ENCODE measurements around the gene HDAC8.
"Not testable (repeated sequence)": the region's sequence is repeated elsewhere in the genome, so short reads cannot be mapped to it uniquely, and the experiment has no call there.

The HDAC8 gene

GRCh38 chrX:72604112-72604511, 31.5 kb upstream of the HDAC8 start:
- Histone ChIP-seq H3K27me3 (ENCODE audit: low read length) (no peaks in the 10 kb centered on the region), H3K36me3 (ENCODE audit: low read length) (no peaks in the 10 kb centered on the region), H4K20me1 (ENCODE audit: low read depth, low read length) (no peaks in the 10 kb centered on the region), H3K27ac (ENCODE audit: low read depth, low read length) (no peak overlapping the region), H2AFZ (ENCODE audit: low read depth, low read length, severe bottlenecking) (no peak overlapping the region), H3K9ac (ENCODE audit: low read length) (no peak overlapping the region), H3K4me3 (ENCODE audit: insufficient read depth, low read length, poor library complexity, severe bottlenecking) (no peak overlapping the region), H3K4me2 (ENCODE audit: low read depth, low read length, poor library complexity, severe bottlenecking) (no peak overlapping the region), H3K9me3 (ENCODE audit: insufficient read depth, low read length) (no peaks in the 10 kb centered on the region), H3F3A (ENCODE audit: insufficient read depth) (no peaks in the 10 kb centered on the region), H3K79me2 (ENCODE audit: insufficient read depth, low read length) (no peaks in the 10 kb centered on the region), H3K9me2 (replicated peaks; ENCODE audit: insufficient read depth, low read length) (no peaks in the 10 kb centered on the region)
- TF ChIP-seq, protein P1, sequence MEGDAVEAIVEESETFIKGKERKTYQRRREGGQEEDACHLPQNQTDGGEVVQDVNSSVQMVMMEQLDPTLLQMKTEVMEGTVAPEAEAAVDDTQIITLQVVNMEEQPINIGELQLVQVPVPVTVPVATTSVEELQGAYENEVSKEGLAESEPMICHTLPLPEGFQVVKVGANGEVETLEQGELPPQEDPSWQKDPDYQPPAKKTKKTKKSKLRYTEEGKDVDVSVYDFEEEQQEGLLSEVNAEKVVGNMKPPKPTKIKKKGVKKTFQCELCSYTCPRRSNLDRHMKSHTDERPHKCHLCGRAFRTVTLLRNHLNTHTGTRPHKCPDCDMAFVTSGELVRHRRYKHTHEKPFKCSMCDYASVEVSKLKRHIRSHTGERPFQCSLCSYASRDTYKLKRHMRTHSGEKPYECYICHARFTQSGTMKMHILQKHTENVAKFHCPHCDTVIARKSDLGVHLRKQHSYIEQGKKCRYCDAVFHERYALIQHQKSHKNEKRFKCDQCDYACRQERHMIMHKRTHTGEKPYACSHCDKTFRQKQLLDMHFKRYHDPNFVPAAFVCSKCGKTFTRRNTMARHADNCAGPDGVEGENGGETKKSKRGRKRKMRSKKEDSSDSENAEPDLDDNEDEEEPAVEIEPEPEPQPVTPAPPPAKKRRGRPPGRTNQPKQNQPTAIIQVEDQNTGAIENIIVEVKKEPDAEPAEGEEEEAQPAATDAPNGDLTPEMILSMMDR (IDR thresholded peaks at IDR 0.05; ENCODE audit: insufficient read depth, low read length, poor library complexity, severe bottlenecking) = no peak
- TF ChIP-seq EZH2phosphoT487 (conservative IDR thresholded peaks at IDR 0.05; ENCODE audit: low read length) = no peak

DNA sequence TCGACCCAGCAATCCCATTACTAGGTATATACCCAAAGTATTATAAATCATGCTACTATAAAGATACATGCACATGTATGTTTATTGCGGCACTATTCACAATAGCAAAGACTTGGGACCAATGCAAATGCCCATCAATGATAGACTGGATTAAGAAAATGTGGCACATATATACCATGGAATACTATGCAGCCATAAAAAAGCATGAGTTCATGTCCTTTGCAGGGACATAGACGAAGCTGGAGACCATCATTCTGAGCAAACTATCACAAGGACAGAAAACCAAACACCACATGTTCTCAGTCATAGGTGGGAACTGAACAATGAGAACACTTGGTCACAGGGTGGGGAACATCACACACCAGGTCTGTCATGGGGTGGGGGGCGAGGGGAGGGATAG, 18.4 kb upstream of the HDAC8 start:
- H3K4me2 ChIP-seq (ENCODE audit: low read depth, low read length, poor library complexity, severe bottlenecking); H3K9me3 ChIP-seq (ENCODE audit: insufficient read depth, low read length); H3K9ac ChIP-seq (ENCODE audit: low read length); H3K36me3 ChIP-seq (ENCODE audit: low read length); H3K79me2 ChIP-seq (ENCODE audit: insufficient read depth, low read length); H2AFZ ChIP-seq (ENCODE audit: low read depth, low read length, severe bottlenecking); H3K27me3 ChIP-seq (ENCODE audit: low read length); H3K9me2 ChIP-seq (replicated peaks; ENCODE audit: insufficient read depth, low read length); H3K27ac ChIP-seq (ENCODE audit: low read depth, low read length); H4K20me1 ChIP-seq (ENCODE audit: low read depth, low read length); H3K4me3 ChIP-seq (ENCODE audit: insufficient read depth, low read length, poor library complexity, severe bottlenecking); H3F3A ChIP-seq (ENCODE audit: insufficient read depth): not testable (repeated sequence)

- no peak for TF ChIP-seq EZH2phosphoT487 (conservative IDR thresholded peaks at IDR 0.05; ENCODE audit: low read length)
- TF ChIP-seq, protein P1 (IDR thresholded peaks at IDR 0.05; ENCODE audit: insufficient read depth, low read length, poor library complexity, severe bottlenecking) = no peak
- H3K79me2 ChIP-seq (ENCODE audit: insufficient read depth, low read length) = no peaks in the 10 kb centered on the region
- no peak overlapping the region for H3K27ac ChIP-seq (ENCODE audit: low read depth, low read length)
- H3K4me2 ChIP-seq (ENCODE audit: low read depth, low read length, poor library complexity, severe bottlenecking) = no peak overlapping the region
- H3K9me2 ChIP-seq (replicated peaks; ENCODE audit: insufficient read depth, low read length) = no peaks in the 10 kb centered on the region
- H4K20me1 ChIP-seq (ENCODE audit: low read depth, low read length) = no peaks in the 10 kb centered on the region
- H2AFZ ChIP-seq (ENCODE audit: low read depth, low read length, severe bottlenecking) = no peak overlapping the region
- H3K27me3 ChIP-seq (ENCODE audit: low read length) = no peaks in the 10 kb centered on the region
- no peaks in the 10 kb centered on the region for H3K36me3 ChIP-seq (ENCODE audit: low read length)
- no peak overlapping the region for H3K4me3 ChIP-seq (ENCODE audit: insufficient read depth, low read length, poor library complexity, severe bottlenecking)
- no peak overlapping the region for H3K9ac ChIP-seq (ENCODE audit: low read length)
- no peaks in the 10 kb centered on the region for H3K9me3 ChIP-seq (ENCODE audit: insufficient read depth, low read length)
- H3F3A ChIP-seq (ENCODE audit: insufficient read depth) = no peaks in the 10 kb centered on the region
Observed at GRCh38 chrX:72584163-72584562, 11.5 kb upstream of the HDAC8 start.

DNA sequence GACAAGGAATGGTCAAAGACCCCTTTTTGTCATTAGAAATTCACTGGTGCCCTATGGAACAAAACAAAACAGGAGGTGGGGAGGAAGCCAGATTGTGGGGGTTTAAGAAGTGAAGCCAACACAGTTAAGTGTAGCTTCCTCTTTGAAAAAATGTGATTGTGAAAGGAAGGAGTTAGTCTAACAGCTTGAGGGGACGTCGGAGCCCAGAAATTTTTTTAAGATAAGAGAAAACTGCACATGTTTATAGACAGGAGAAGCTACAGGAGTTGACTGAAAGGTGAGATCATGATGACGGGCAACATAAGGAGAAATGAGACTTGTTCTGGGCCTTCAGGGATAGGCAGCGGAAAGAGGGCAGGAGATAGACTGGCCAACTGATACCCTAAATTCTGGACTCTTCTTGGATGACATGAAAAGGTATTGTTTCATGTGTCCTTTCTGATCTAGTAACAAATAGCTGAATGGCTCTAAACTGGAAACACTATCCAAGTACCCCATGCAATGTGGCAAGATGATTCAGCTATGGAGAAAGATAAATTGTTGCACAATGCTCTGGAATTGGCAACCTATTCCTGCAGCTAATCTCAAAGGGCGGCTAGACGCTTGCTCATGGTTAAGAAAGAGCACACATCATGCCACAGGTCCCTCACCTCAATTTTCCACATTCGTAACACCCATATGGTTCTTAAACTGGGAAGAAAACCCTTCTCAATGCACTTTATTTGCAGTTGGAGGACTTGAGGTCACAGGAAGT, 3.7 kb upstream of the HDAC8 start:
- H3K4me3 ChIP-seq (ENCODE audit: insufficient read depth, low read length, poor library complexity, severe bottlenecking) = no peak overlapping the region
- H3K27me3 ChIP-seq (ENCODE audit: low read length) = no peaks in the 10 kb centered on the region
- TF ChIP-seq EZH2phosphoT487 (conservative IDR thresholded peaks at IDR 0.05; ENCODE audit: low read length) = no peak
- TF ChIP-seq, protein P1 (IDR thresholded peaks at IDR 0.05; ENCODE audit: insufficient read depth, low read length, poor library complexity, severe bottlenecking) = no peak
- no peaks in the 10 kb centered on the region for H3F3A ChIP-seq (ENCODE audit: insufficient read depth)
- no peaks in the 10 kb centered on the region for H3K9me3 ChIP-seq (ENCODE audit: insufficient read depth, low read length)
- H3K27ac ChIP-seq (ENCODE audit: low read depth, low read length) = no peak overlapping the region
- H3K36me3 ChIP-seq (ENCODE audit: low read length) = no peaks in the 10 kb centered on the region
- no peaks in the 10 kb centered on the region for H3K9me2 ChIP-seq (replicated peaks; ENCODE audit: insufficient read depth, low read length)
- H3K79me2 ChIP-seq (ENCODE audit: insufficient read depth, low read length) = peaks cover 5% of the 10 kb centered on the region; the same call in 1 of the 2 replicates
- no peak overlapping the region for H3K9ac ChIP-seq (ENCODE audit: low read length)
- H4K20me1 ChIP-seq (ENCODE audit: low read depth, low read length) = no peaks in the 10 kb centered on the region
- H2AFZ ChIP-seq (ENCODE audit: low read depth, low read length, severe bottlenecking) = no peak overlapping the region
- no peak overlapping the region for H3K4me2 ChIP-seq (ENCODE audit: low read depth, low read length, poor library complexity, severe bottlenecking)

All from SU-DHL-6 (cell line).